Fibroblast of lung (primary cell): Measurements from ENCODE around the gene CLASP2.

ENCODE experiments used
- CTCF ChIP-seq, 2 donors: IDR thresholded peaks in 1 of 2; conservative IDR thresholded peaks in 1 of 2; 1 replicate in 1 of 2; 2 replicates in 1 of 2; pipeline ENCODE4 v1.5.1; 2011 to 2012; ENCODE audit warnings: low read length in 2 of 2, control low read depth in 1 of 2, inconsistent platforms in 1 of 2, low read depth in 1 of 2, mild to moderate bottlenecking in 1 of 2
- EZH2 ChIP-seq: IDR thresholded peaks from 2 replicates; pipeline ENCODE4 v1.5.1; 2012; ENCODE audit warnings: low read length, control low read depth, mild to moderate bottlenecking; ENCODE audit errors: missing control alignments

GRCh38 chr3:33453331-33453761, 264.7 kb downstream of the CLASP2 start:
- no peak for TF ChIP-seq CTCF (conservative IDR thresholded peaks at IDR 0.05 in 1 of 2, IDR thresholded peaks at IDR 0.05 in 1 of 2; ENCODE audit: low read depth in 1 of 2, low read length in 2 of 2)
- TF ChIP-seq EZH2: no peak
